ENCODE data around the gene SDHC.
"Not testable (repeated sequence)": the region's sequence is repeated elsewhere in the genome, so short reads cannot be mapped to it uniquely, and the experiment has no call there.

Gene SDHC

GRCh38 chr1:161389691-161390558 lies 75.7 kb downstream of the SDHC start:
- Mint-ChIP-seq H3K4me3 (peak overlapping the region; percentile 83), H3K27ac (peak overlapping the region; percentile 94), H3K36me3 (peaks cover 12% of the 10 kb centered on the region), H3K9me3 (no peaks in the 10 kb centered on the region), H3K4me1 (peaks cover 29% of the 10 kb centered on the region)
- ATAC-seq (peak; percentile 90), DNase-seq (ENCODE audit: low spot score in 2 of 2) (peak; percentile 90 to 97)

GRCh38 chr1:161390559-161390858 lies 76.3 kb downstream of the SDHC start:
- peak overlapping the region; percentile 94 for H3K27ac Mint-ChIP-seq
- no peaks in the 10 kb centered on the region for H3K9me3 Mint-ChIP-seq
- DNase-seq (ENCODE audit: low spot score in 2 of 2): no peak
- H3K36me3 Mint-ChIP-seq: peaks cover 12% of the 10 kb centered on the region
- H3K4me1 Mint-ChIP-seq: peaks cover 29% of the 10 kb centered on the region
- no peak for ATAC-seq
- H3K4me3 Mint-ChIP-seq: peak overlapping the region; percentile 83

- H3K4me3 Mint-ChIP-seq: peak overlapping the region; percentile 83
- H3K36me3 Mint-ChIP-seq: peaks cover 12% of the 10 kb centered on the region
- not testable (repeated sequence) for H3K27ac Mint-ChIP-seq
Observed at GRCh38 chr1:161391136-161391535, 77.0 kb downstream of the SDHC start.

GRCh38 chr1:161391611-161392010 lies 77.4 kb downstream of the SDHC start:
- Mint-ChIP-seq H3K36me3 (peaks cover 12% of the 10 kb centered on the region), H3K27ac (no peak overlapping the region), H3K4me3 (no peak overlapping the region), H3K4me1 (peaks cover 24% of the 10 kb centered on the region), H3K9me3 (no peaks in the 10 kb centered on the region)
- no peak for DNase-seq (ENCODE audit: low spot score in 2 of 2)
- no peak for ATAC-seq

More at GRCh38 chr1:161391136-161391535, 77.0 kb downstream of the SDHC start:
- not testable (repeated sequence) for ATAC-seq; DNase-seq (ENCODE audit: low spot score in 2 of 2); H3K9me3 Mint-ChIP-seq
- H3K4me1 Mint-ChIP-seq: peaks cover 28% of the 10 kb centered on the region

GRCh38 chr1:161393151-161393550 lies 79.0 kb downstream of the SDHC start:
- ATAC-seq (no peak), DNase-seq (ENCODE audit: low spot score in 2 of 2) (no peak)
- H3K4me3 Mint-ChIP-seq: no peak overlapping the region
- H3K36me3 Mint-ChIP-seq: peaks cover 12% of the 10 kb centered on the region
- H3K4me1 Mint-ChIP-seq: peaks cover 24% of the 10 kb centered on the region
- H3K9me3 Mint-ChIP-seq: no peaks in the 10 kb centered on the region
- no peak overlapping the region for H3K27ac Mint-ChIP-seq

GRCh38 chr1:161397038-161397437 lies 82.9 kb downstream of the SDHC start:
- not testable (repeated sequence) for H3K4me3 Mint-ChIP-seq; DNase-seq (ENCODE audit: low spot score in 2 of 2); H3K9me3 Mint-ChIP-seq; ATAC-seq; H3K27ac Mint-ChIP-seq
- H3K4me1 Mint-ChIP-seq: peaks cover 38% of the 10 kb centered on the region
- H3K36me3 Mint-ChIP-seq: peaks cover 20% of the 10 kb centered on the region

GRCh38 chr1:161398900-161399256 lies 84.7 kb downstream of the SDHC start:
- peak; percentile 51 for ATAC-seq

GRCh38 chr1:161399257-161399998 lies 85.2 kb downstream of the SDHC start:
- peak overlapping the region; percentile 100 for H3K27ac Mint-ChIP-seq
- peak; percentile 87 for ATAC-seq
- peaks cover 51% of the 10 kb centered on the region for H3K4me1 Mint-ChIP-seq
- peak; percentile 90 to 97 for DNase-seq (ENCODE audit: low spot score in 2 of 2)
- peaks cover 27% of the 10 kb centered on the region for H3K36me3 Mint-ChIP-seq
- H3K4me3 Mint-ChIP-seq: peak overlapping the region; percentile 94
- H3K9me3 Mint-ChIP-seq: no peaks in the 10 kb centered on the region

More at GRCh38 chr1:161398900-161399256, 84.7 kb downstream of the SDHC start:
- H3K27ac Mint-ChIP-seq: peak overlapping the region; percentile 100
- no peak for DNase-seq (ENCODE audit: low spot score in 2 of 2)
- peak overlapping the region; percentile 94 for H3K4me3 Mint-ChIP-seq
- peaks cover 45% of the 10 kb centered on the region for H3K4me1 Mint-ChIP-seq
- no peaks in the 10 kb centered on the region for H3K9me3 Mint-ChIP-seq
- H3K36me3 Mint-ChIP-seq: peaks cover 27% of the 10 kb centered on the region

GRCh38 chr1:161402446-161402845 lies 88.3 kb downstream of the SDHC start:
- H3K4me1 Mint-ChIP-seq: peaks cover 58% of the 10 kb centered on the region
- no peak overlapping the region for H3K4me3 Mint-ChIP-seq
- no peak overlapping the region for H3K27ac Mint-ChIP-seq
- no peaks in the 10 kb centered on the region for H3K9me3 Mint-ChIP-seq
- no peak for DNase-seq (ENCODE audit: low spot score in 2 of 2)
- no peak for ATAC-seq
- H3K36me3 Mint-ChIP-seq: peaks cover 27% of the 10 kb centered on the region

GRCh38 chr1:161404051-161404597 lies 89.9 kb downstream of the SDHC start:
- Mint-ChIP-seq H3K27ac (no peak overlapping the region), H3K36me3 (peaks cover 22% of the 10 kb centered on the region), H3K4me1 (peaks cover 63% of the 10 kb centered on the region), H3K9me3 (no peaks in the 10 kb centered on the region), H3K4me3 (peak overlapping the region; percentile 17)
- no peak for ATAC-seq
- DNase-seq (ENCODE audit: low spot score in 2 of 2): no peak

GRCh38 chr1:161406551-161406950 lies 92.4 kb downstream of the SDHC start:
- ATAC-seq; H3K4me3 Mint-ChIP-seq; H3K36me3 Mint-ChIP-seq; H3K9me3 Mint-ChIP-seq; DNase-seq (ENCODE audit: low spot score in 2 of 2); H3K27ac Mint-ChIP-seq: not testable (repeated sequence)
- peaks cover 60% of the 10 kb centered on the region for H3K4me1 Mint-ChIP-seq

GRCh38 chr1:161407451-161407985 lies 93.3 kb downstream of the SDHC start:
- Mint-ChIP-seq H3K4me1 (peaks cover 54% of the 10 kb centered on the region), H3K27ac (no peak overlapping the region), H3K4me3 (no peak overlapping the region), H3K36me3 (peaks cover 6% of the 10 kb centered on the region), H3K9me3 (no peaks in the 10 kb centered on the region)
- ATAC-seq: no peak
- DNase-seq (ENCODE audit: low spot score in 2 of 2): no peak

- no peak for ATAC-seq
- peak overlapping the region; percentile 51 for H3K27ac Mint-ChIP-seq
Observed at GRCh38 chr1:161408429-161409052, 94.4 kb downstream of the SDHC start.

GRCh38 chr1:161409848-161410635 lies 95.9 kb downstream of the SDHC start:
- peak; percentile 78 for ATAC-seq
- Mint-ChIP-seq H3K4me1 (peaks cover 34% of the 10 kb centered on the region), H3K27ac (peak overlapping the region; percentile 86), H3K4me3 (peak overlapping the region; percentile 54)
- DNase-seq (ENCODE audit: low spot score in 2 of 2); H3K9me3 Mint-ChIP-seq; H3K36me3 Mint-ChIP-seq: not testable (repeated sequence)

More at GRCh38 chr1:161408429-161409052, 94.4 kb downstream of the SDHC start:
- Mint-ChIP-seq H3K36me3 (no peaks in the 10 kb centered on the region), H3K4me1 (peaks cover 45% of the 10 kb centered on the region), H3K4me3 (no peak overlapping the region), H3K9me3 (no peaks in the 10 kb centered on the region)
- no peak for DNase-seq (ENCODE audit: low spot score in 2 of 2)
